ENCODE data around the gene FBXW9. TPM values are rescaled to one million over a fixed set of nuclear protein-coding genes. Genes with fewer than 3 reads are reported as not detected.

Gene FBXW9
- total RNA-seq, 2 donors from 2014 or later = 6.2 to 7.0 TPM

Other genes starting within 250 kb of the FBXW9 start
- 1 to 10 TPM; 1.3 to 2.5 TPM for gene ZNF709, start 211.8 kb downstream of the FBXW9 start, total RNA-seq
- gene ZNF564, start 145.1 kb downstream of the FBXW9 start, total RNA-seq = 10 to 100 TPM; 21.1 to 21.5 TPM
- 10 to 100 TPM in 1 of 2 donors, 1 to 10 TPM in 1; 7.6 to 10.1 TPM for gene ZNF490, start 85.8 kb downstream of the FBXW9 start, total RNA-seq
- gene ZNF791, start 85.7 kb downstream of the FBXW9 start, total RNA-seq = 10 to 100 TPM; 21.7 to 22.6 TPM
- gene MAN2B1, start 29.9 kb downstream of the FBXW9 start, total RNA-seq = 100 to 1,000 TPM in 1 of 2 donors, 10 to 100 TPM in 1; 77.9 to 116 TPM
- 1 to 10 TPM; 6.6 to 8.3 TPM for gene WDR83, start 29.8 kb downstream of the FBXW9 start, total RNA-seq
- 10 to 100 TPM; 68.4 to 74.7 TPM for gene DHPS, start 14.8 kb downstream of the FBXW9 start, total RNA-seq
- not detected for gene GNG14, start 8.6 kb downstream of the FBXW9 start, total RNA-seq
- gene TNPO2, start 27.3 kb upstream of the FBXW9 start, total RNA-seq = 10 to 100 TPM; 39.5 to 74.0 TPM
- 100 to 1,000 TPM; 144 to 162 TPM for gene TRIR, start 38.1 kb upstream of the FBXW9 start, total RNA-seq
- 10 to 100 TPM; 50.1 to 56.5 TPM for gene GET3, start 40.9 kb upstream of the FBXW9 start, total RNA-seq
- 100 to 1,000 TPM; 139 to 207 TPM for gene BEST2, start 55.2 kb upstream of the FBXW9 start, total RNA-seq
- 10 to 100 TPM; 58.3 to 83.1 TPM for gene HOOK2, start 78.9 kb upstream of the FBXW9 start, total RNA-seq
- gene JUNB, start 94.9 kb upstream of the FBXW9 start, total RNA-seq = 100 to 1,000 TPM; 169 to 314 TPM
- 100 to 1,000 TPM; 249 to 298 TPM for gene PRDX2, start 105.2 kb upstream of the FBXW9 start, total RNA-seq
- gene THSD8, start 105.4 kb upstream of the FBXW9 start, total RNA-seq = 1 to 10 TPM; 3.2 to 4.4 TPM
- 10 to 100 TPM in 1 of 2 donors, 1 to 10 TPM in 1; 5.7 to 10.9 TPM for gene RNASEH2A, start 110.0 kb upstream of the FBXW9 start, total RNA-seq
- gene RTBDN, start 137.9 kb upstream of the FBXW9 start, total RNA-seq = under 1 TPM in 1 of 2 donors, not detected in 1; 0.49 TPM
- 1 to 10 TPM in 1 of 2 donors, under 1 TPM in 1; 0.82 to 1.4 TPM for gene MAST1, start 141.9 kb upstream of the FBXW9 start, total RNA-seq
- gene DNASE2, start 184.8 kb upstream of the FBXW9 start, total RNA-seq = 10 to 100 TPM; 27.7 to 39.4 TPM
- not detected for gene KLF1, start 190.6 kb upstream of the FBXW9 start, total RNA-seq
- gene GCDH, start 194.5 kb upstream of the FBXW9 start, total RNA-seq = 10 to 100 TPM; 20.8 to 22.8 TPM
- not detected for gene SYCE2, start 222.7 kb upstream of the FBXW9 start, total RNA-seq
- 10 to 100 TPM; 42.4 to 61.2 TPM for gene FARSA, start 237.1 kb upstream of the FBXW9 start, total RNA-seq
- gene CALR, start 242.0 kb upstream of the FBXW9 start, total RNA-seq = 100 to 1,000 TPM; 550 to 739 TPM
- 10 to 100 TPM; 70.9 to 80.3 TPM for gene RAD23A, start 249.2 kb upstream of the FBXW9 start, total RNA-seq